ENCODE results near the gene HLA-DQB2. TPM values are rescaled to one million over a fixed set of nuclear protein-coding genes. Genes with fewer than 3 reads are reported as not detected.
A peak's percentile ranks its signal among the peaks of the same experiment; 100 is the strongest.
"Not testable (repeated sequence)": the region's sequence is repeated elsewhere in the genome, so short reads cannot be mapped to it uniquely, and the experiment has no call there.

Gene HLA-DQB2
- total RNA-seq, 2 donors from 2014 or later = 0.40 to 4.4 TPM

DNA sequence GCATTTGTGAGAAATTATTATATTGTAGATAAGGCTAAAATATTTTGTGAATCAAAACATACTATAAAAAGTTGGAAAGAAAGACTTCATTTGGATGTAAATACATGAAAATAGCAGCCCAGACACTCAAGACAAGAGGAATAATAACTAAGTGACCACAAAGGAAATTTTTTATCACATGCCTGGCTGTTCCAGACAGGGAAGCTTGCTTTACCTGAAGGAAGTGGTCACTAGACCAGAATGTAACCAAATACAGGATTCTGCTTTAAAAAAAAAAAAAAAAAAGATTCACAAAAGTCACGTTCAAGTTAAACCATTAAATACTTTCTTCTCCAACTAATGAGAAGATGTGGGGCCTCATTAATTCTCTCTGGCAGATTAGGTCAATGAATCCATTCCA is 9.3 kb upstream of the HLA-DQB2 start:
- DNase-seq = no peak
- Histone ChIP-seq H3K27ac (no peak overlapping the region), H3K27me3 (no peaks in the 10 kb centered on the region), H3K9me3 (no peaks in the 10 kb centered on the region), H3K36me3 (no peaks in the 10 kb centered on the region), H3K4me3 (no peak overlapping the region), H3K9ac (ENCODE audit: low read depth in 2 of 2, low read length in 2 of 2) (no peak overlapping the region), H3K4me1 (no peaks in the 10 kb centered on the region)
- TF ChIP-seq, protein P1, sequence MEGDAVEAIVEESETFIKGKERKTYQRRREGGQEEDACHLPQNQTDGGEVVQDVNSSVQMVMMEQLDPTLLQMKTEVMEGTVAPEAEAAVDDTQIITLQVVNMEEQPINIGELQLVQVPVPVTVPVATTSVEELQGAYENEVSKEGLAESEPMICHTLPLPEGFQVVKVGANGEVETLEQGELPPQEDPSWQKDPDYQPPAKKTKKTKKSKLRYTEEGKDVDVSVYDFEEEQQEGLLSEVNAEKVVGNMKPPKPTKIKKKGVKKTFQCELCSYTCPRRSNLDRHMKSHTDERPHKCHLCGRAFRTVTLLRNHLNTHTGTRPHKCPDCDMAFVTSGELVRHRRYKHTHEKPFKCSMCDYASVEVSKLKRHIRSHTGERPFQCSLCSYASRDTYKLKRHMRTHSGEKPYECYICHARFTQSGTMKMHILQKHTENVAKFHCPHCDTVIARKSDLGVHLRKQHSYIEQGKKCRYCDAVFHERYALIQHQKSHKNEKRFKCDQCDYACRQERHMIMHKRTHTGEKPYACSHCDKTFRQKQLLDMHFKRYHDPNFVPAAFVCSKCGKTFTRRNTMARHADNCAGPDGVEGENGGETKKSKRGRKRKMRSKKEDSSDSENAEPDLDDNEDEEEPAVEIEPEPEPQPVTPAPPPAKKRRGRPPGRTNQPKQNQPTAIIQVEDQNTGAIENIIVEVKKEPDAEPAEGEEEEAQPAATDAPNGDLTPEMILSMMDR (IDR thresholded peaks at IDR 0.05) = no peak
- intact Hi-C loops (cut with DNase I) = no loop called here

- TF ChIP-seq, protein P1 (IDR thresholded peaks at IDR 0.05) = no peak
- H3K4me1 ChIP-seq = no peaks in the 10 kb centered on the region
- H3K9me3 ChIP-seq = no peaks in the 10 kb centered on the region
- H3K9ac ChIP-seq (ENCODE audit: low read depth in 2 of 2, low read length in 2 of 2) = no peak overlapping the region
- no peaks in the 10 kb centered on the region for H3K36me3 ChIP-seq
- no peak overlapping the region for H3K27ac ChIP-seq
- H3K27me3 ChIP-seq = no peaks in the 10 kb centered on the region
- no peak overlapping the region for H3K4me3 ChIP-seq
- no peak for DNase-seq
- intact Hi-C loops (cut with DNase I) = no loop called here
These were observed 716 bp upstream of the HLA-DQB2 start for GRCh38 chr6:32764048-32764447.

DNA sequence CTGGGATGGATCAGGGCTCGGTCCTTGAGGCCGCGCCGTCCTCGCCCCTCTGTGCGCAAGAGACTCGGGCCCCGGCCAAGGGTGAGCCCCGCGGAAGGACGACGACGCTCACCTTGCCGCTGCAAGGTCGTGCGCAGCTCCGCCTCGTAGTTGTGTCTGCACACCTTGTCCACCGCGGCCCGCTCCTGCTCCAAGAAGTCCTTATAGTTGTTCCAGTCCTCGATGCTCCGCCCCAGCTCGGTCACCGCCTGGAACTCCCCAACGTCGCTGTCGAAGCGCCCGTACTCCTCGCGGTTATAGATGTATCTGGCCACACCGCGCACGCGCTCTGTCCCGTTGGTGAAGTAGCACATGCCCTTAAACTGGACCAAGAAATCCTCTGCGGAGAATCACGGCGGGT is 1.8 kb downstream of the HLA-DQB2 start:
- no peak overlapping the region for H3K27ac ChIP-seq
- H3K27me3 ChIP-seq = no peaks in the 10 kb centered on the region
- intact Hi-C loops (cut with DNase I) = no loop called here
- H3K9me3 ChIP-seq = no peaks in the 10 kb centered on the region
- no peak overlapping the region for H3K4me3 ChIP-seq
- DNase-seq = no peak
- H3K4me1 ChIP-seq = no peaks in the 10 kb centered on the region
- no peaks in the 10 kb centered on the region for H3K36me3 ChIP-seq
- TF ChIP-seq, protein P1 (IDR thresholded peaks at IDR 0.05) = no peak
- H3K9ac ChIP-seq (ENCODE audit: low read depth in 2 of 2, low read length in 2 of 2) = no peak overlapping the region

GRCh38 chr6:32761072-32761471 is 2.3 kb downstream of the HLA-DQB2 start:
- H3K36me3 ChIP-seq = no peaks in the 10 kb centered on the region
- no peaks in the 10 kb centered on the region for H3K27me3 ChIP-seq
- H3K4me3 ChIP-seq = no peak overlapping the region
- H3K9me3 ChIP-seq = no peaks in the 10 kb centered on the region
- no peak for DNase-seq
- no peak overlapping the region for H3K9ac ChIP-seq (ENCODE audit: low read depth in 2 of 2, low read length in 2 of 2)
- no peak overlapping the region for H3K27ac ChIP-seq
- H3K4me1 ChIP-seq = no peaks in the 10 kb centered on the region
- intact Hi-C loops (cut with DNase I) = no loop called here
- TF ChIP-seq, protein P1 (IDR thresholded peaks at IDR 0.05) = no peak

DNA sequence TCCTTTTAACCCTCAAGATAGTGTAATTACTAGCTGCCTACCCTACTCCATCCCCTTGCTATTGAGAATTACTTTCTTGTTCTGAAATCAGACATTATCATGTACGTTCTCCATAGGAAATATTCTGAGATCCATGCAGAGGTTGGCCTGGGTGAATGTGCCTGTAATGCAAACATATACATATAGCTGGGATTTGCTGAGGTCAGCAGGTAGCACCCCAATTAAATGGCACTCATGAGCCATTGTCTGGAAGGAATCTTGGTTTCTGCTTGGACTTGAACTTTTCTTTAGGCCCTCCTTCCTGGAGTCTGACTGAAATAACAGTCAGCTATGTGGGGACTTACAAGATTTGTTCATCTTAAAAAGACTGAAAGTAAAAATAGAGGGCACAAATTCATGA is 3.7 kb downstream of the HLA-DQB2 start:
- Histone ChIP-seq H3K4me3 (no peak overlapping the region), H3K4me1 (no peaks in the 10 kb centered on the region), H3K36me3 (no peaks in the 10 kb centered on the region), H3K9me3 (no peaks in the 10 kb centered on the region), H3K9ac (ENCODE audit: low read depth in 2 of 2, low read length in 2 of 2) (no peak overlapping the region), H3K27me3 (no peaks in the 10 kb centered on the region), H3K27ac (no peak overlapping the region)
- intact Hi-C loops (cut with DNase I) = no loop called here
- TF ChIP-seq, protein P1 (IDR thresholded peaks at IDR 0.05) = no peak
- DNase-seq = no peak

DNA sequence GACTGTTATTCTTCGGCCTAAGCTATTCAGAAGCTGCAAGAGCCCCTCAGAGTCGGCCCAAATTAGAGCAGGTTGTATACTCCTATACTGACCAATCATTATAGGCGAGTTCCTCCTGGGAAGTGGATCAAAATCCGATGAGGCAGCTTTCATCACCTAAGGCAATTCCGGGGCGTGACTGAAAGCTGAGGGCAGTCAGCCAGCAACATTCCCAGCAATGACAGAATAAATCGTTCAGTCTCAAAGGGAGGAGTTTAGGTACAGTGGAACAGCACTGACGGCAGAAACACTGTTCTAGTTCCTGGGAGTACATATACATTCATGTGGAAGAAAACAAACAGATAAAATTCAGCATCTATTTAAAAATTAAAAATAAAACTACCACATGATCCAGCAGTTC is 10.8 kb downstream of the HLA-DQB2 start:
- no peaks in the 10 kb centered on the region for H3K9me3 ChIP-seq
- H3K27ac ChIP-seq = no peak overlapping the region
- intact Hi-C loops (cut with DNase I) = no loop called here
- DNase-seq = peak; percentile 48
- no peaks in the 10 kb centered on the region for H3K36me3 ChIP-seq
- TF ChIP-seq, protein P1 (IDR thresholded peaks at IDR 0.05) = no peak
- H3K27me3 ChIP-seq = no peaks in the 10 kb centered on the region
- H3K4me3 ChIP-seq = no peak overlapping the region
- H3K9ac ChIP-seq (ENCODE audit: low read depth in 2 of 2, low read length in 2 of 2) = no peak overlapping the region
- no peaks in the 10 kb centered on the region for H3K4me1 ChIP-seq

- H3K4me1 ChIP-seq; H3K9ac ChIP-seq (ENCODE audit: low read depth in 2 of 2, low read length in 2 of 2); H3K4me3 ChIP-seq; H3K27me3 ChIP-seq; H3K36me3 ChIP-seq; DNase-seq; H3K9me3 ChIP-seq; H3K27ac ChIP-seq; intact Hi-C loops (cut with DNase I): not testable (repeated sequence)
These were observed 17.7 kb downstream of the HLA-DQB2 start for GRCh38 chr6:32745649-32746048.
